Stimulated activated CD8-positive, alpha-beta memory T cell treated with anti-CD3 and anti-CD28 coated beads, Interleukin-12 subunit alpha, Interleukin-12 subunit beta, amount 100 ng/mL, for 1 hour (primary cell): Measurements from ENCODE around the gene LBHD1.
"Not testable (repeated sequence)": the region's sequence is repeated elsewhere in the genome, so short reads cannot be mapped to it uniquely, and the experiment has no call there.

ENCODE experiments used
- DNase-seq: peaks from one replicate; pipeline ENCODE4 v3.0.0-alpha.2; 2020; ENCODE audit warnings: low read depth

LBHD1 gene

GRCh38 chr11:62693624-62694023 is 21.6 kb upstream of the LBHD1 start:
- not testable (repeated sequence) for DNase-seq

GRCh38 chr11:62689421-62690183 is 17.5 kb upstream of the LBHD1 start, which contains the start of gene LRRN4CL:
LRRN4CL (minus strand) TSS chr11:62689530; CDS start chr11:62688508, 1,022 bp downstream.
- no peak for DNase-seq

- no peak for DNase-seq
Observed at GRCh38 chr11:62688491-62688890, 16.4 kb upstream of the LBHD1 start.

- no peak for DNase-seq
Observed at GRCh38 chr11:62687508-62688396, 15.7 kb upstream of the LBHD1 start.

GRCh38 chr11:62682518-62682917 is 10.5 kb upstream of the LBHD1 start:
- DNase-seq = no peak

- DNase-seq = no peak
Observed at GRCh38 chr11:62680825-62681240, 8.8 kb upstream of the LBHD1 start.

- peak; percentile 70 for DNase-seq
Observed at GRCh38 chr11:62678770-62679696, 7.0 kb upstream of the LBHD1 start, which contains the start of gene UBXN1. UBXN1 (minus strand) TSS chr11:62679073; CDS start chr11:62678923, 150 bp downstream.

GRCh38 chr11:62678433-62678769 is 6.3 kb upstream of the LBHD1 start:
- DNase-seq = no peak

- DNase-seq = no peak
Observed at GRCh38 chr11:62677714-62678113, 5.6 kb upstream of the LBHD1 start.

- DNase-seq = no peak
Observed at GRCh38 chr11:62677156-62677555, 5.1 kb upstream of the LBHD1 start.

- no peak for DNase-seq
Observed at GRCh38 chr11:62676698-62677097, 4.6 kb upstream of the LBHD1 start.

- DNase-seq = not testable (repeated sequence)
Observed at GRCh38 chr11:62675415-62675814, 3.3 kb upstream of the LBHD1 start.

GRCh38 chr11:62673196-62673525 is 1.1 kb upstream of the LBHD1 start:
- no peak for DNase-seq

- no peak for DNase-seq
Observed at GRCh38 chr11:62671236-62671607, 845 bp downstream of the LBHD1 start.

GRCh38 chr11:62669420-62670161 is 2.5 kb downstream of the LBHD1 start:
- no peak for DNase-seq

- no peak for DNase-seq
Observed at GRCh38 chr11:62667460-62667859, 4.6 kb downstream of the LBHD1 start.

GRCh38 chr11:62666259-62666926 is 5.7 kb downstream of the LBHD1 start:
- DNase-seq = no peak

GRCh38 chr11:62665599-62666258 is 6.3 kb downstream of the LBHD1 start:
- peak; percentile 49 for DNase-seq

- peak; percentile 95 for DNase-seq
Observed at GRCh38 chr11:62665075-62665598, 6.9 kb downstream of the LBHD1 start, which contains the start of the genes C11orf98 and CSKMT. C11orf98 (minus strand) TSS chr11:62665210; CDS start chr11:62665169, 41 bp downstream. CSKMT (plus strand) TSS chr11:62665312; CDS start chr11:62665880, 568 bp downstream.
